GM20000 (cell line): ENCODE results near the gene CETN1.

Experiments
- DNase-seq: peaks from one replicate; pipeline ENCODE4 v3.0.0; 2012; ENCODE audit warnings: low spot score
- TF ChIP-seq, protein P1 (sequence below): IDR thresholded peaks from 2 replicates; pipeline ENCODE4 v1.5.1; 2012; ENCODE audit warnings: mild to moderate bottlenecking, control low read depth; ENCODE audit errors: extremely low read depth, missing control alignments

Gene CETN1

DNA sequence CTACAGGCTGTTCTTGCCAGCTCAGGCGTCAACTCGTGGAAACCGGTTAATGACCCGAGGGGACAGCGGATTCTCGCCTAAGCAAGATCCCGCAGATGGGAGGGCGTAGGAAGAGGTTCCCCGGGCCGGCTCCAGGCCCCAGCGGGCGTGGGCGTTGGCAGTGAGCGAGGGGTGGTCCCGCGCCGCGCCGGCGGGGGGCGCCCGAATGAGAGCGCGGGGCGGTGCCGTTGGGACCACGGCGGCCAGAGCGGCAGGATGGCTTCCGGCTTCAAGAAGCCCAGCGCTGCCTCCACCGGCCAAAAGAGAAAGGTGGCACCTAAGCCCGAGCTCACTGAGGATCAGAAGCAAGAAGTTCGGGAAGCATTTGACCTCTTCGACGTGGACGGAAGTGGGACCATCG is at the start of gene CETN1:
CETN1 (plus strand) TSS at position 227 of the 400 bp plus-strand sequence; CDS start at position 256, 29 bp downstream.
- TF ChIP-seq, protein P1, sequence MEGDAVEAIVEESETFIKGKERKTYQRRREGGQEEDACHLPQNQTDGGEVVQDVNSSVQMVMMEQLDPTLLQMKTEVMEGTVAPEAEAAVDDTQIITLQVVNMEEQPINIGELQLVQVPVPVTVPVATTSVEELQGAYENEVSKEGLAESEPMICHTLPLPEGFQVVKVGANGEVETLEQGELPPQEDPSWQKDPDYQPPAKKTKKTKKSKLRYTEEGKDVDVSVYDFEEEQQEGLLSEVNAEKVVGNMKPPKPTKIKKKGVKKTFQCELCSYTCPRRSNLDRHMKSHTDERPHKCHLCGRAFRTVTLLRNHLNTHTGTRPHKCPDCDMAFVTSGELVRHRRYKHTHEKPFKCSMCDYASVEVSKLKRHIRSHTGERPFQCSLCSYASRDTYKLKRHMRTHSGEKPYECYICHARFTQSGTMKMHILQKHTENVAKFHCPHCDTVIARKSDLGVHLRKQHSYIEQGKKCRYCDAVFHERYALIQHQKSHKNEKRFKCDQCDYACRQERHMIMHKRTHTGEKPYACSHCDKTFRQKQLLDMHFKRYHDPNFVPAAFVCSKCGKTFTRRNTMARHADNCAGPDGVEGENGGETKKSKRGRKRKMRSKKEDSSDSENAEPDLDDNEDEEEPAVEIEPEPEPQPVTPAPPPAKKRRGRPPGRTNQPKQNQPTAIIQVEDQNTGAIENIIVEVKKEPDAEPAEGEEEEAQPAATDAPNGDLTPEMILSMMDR = no peak
- no peak for DNase-seq

DNA sequence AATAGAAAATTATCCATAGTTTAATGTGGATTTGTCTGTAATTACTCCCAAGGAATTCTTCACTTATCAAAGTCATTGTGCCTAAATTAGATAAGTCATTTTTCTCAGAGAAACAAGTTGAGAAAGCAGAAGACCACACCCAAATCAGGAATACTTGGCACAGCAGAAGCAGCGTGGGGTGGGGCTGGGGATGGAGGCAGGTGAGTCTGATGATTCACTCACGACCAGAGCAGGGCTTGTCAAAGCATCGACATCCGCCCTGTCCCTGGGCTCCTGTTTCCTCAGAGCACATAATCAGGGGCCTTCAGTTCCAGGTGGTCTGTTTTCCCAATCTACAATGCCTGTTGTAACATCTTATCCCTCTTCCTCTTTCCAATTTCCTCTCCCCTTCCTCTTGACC is 48.2 kb upstream of the CETN1 start:
- DNase-seq = no peak
- TF ChIP-seq, protein P1 = no peak

GRCh38 chr18:532632-533031 is 47.5 kb upstream of the CETN1 start:
- no peak for DNase-seq
- TF ChIP-seq, protein P1 = no peak

DNA sequence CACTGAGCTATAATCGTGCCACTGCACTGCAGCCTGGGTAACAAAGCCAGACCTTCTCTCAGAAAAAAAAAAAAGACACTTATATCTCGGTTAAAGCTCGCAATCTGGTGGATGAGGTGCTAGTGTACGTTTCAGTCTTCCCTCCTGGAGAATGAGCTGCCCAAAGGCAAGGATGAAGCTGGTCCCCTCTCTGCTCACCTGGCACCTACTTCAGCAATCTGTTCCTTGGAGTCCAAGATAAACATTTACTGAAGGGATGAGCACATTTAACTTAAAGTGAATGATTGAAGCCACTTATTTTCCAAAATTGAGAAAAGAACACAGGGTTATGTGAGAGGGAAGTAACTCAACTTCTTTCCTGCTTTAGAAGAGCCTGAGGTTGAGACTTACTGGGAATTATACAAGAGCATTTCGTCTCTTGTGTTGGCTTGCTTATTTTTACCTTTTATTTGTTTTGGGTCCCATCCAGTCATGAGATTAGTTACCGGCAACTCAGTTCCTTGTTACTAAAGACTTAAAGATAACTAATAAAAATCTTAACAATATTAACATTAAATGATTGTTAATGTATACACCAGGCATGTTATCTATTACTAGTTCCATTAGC is 46.1 kb upstream of the CETN1 start:
- DNase-seq = no peak
- TF ChIP-seq, protein P1 = no peak

- TF ChIP-seq, protein P1 = no peak
- DNase-seq = no peak
Observed at GRCh38 chr18:543447-544078, 36.6 kb upstream of the CETN1 start.

DNA sequence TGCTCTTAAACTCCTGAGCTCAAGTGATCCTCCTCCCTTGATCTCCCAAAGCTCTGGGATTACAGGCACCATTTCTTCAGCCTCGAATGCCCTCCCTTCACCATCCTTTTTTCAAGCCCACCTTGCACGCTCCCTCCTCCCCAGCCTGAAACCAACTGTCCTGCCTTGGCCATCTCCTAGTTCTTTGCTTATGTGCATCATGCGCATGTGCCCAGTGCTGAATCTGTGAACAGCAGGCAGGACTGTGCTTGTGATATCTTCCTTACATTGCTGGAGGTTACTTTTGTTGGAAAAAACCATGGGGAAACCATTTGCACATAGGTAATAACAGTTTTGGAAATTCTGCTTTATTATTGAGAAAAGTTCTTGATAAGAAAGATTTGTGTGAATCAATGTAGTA is 30.2 kb upstream of the CETN1 start:
- no peak for DNase-seq

More for the DNA sequence above, 30.2 kb upstream of the CETN1 start:
- TF ChIP-seq, protein P1 = no peak
